Activated naive CD8-positive, alpha-beta T cell (primary cell): Measurements from ENCODE around the gene ACTMAP.

ENCODE experiments used
- H3K27ac Mint-ChIP-seq: one replicate; pipeline ENCODE4 v1.8.0; 2021; ENCODE audit warnings: mixed read lengths
- H3K27me3 Mint-ChIP-seq: one replicate; pipeline ENCODE4 v1.8.0; 2021; ENCODE audit warnings: mixed read lengths
- H3K36me3 Mint-ChIP-seq: one replicate; pipeline ENCODE4 v1.8.0; 2021; ENCODE audit warnings: mixed read lengths
- H3K4me1 Mint-ChIP-seq: one replicate; pipeline ENCODE4 v1.8.0; 2021; ENCODE audit warnings: low read depth, mixed read lengths
- H3K4me3 Mint-ChIP-seq: one replicate; pipeline ENCODE4 v1.8.0; 2021; ENCODE audit warnings: mild to moderate bottlenecking, mixed read lengths
- H3K9me3 Mint-ChIP-seq: one replicate; pipeline ENCODE4 v1.8.0; 2021; ENCODE audit warnings: low read depth, mixed read lengths

Gene ACTMAP

GRCh38 chr19:40723661-40724254 lies 26.5 kb downstream of the ACTMAP start:
- no peaks in the 10 kb centered on the region for H3K9me3 Mint-ChIP-seq
- H3K4me3 Mint-ChIP-seq = no peak overlapping the region
- H3K27me3 Mint-ChIP-seq = no peaks in the 10 kb centered on the region
- H3K27ac Mint-ChIP-seq = no peak overlapping the region
- peaks cover 31% of the 10 kb centered on the region for H3K4me1 Mint-ChIP-seq
- peaks cover 3% of the 10 kb centered on the region for H3K36me3 Mint-ChIP-seq

GRCh38 chr19:40721936-40722661 lies 28.2 kb downstream of the ACTMAP start:
- peaks cover 42% of the 10 kb centered on the region for H3K4me1 Mint-ChIP-seq
- H3K27me3 Mint-ChIP-seq = no peaks in the 10 kb centered on the region
- H3K27ac Mint-ChIP-seq = no peak overlapping the region
- H3K9me3 Mint-ChIP-seq = no peaks in the 10 kb centered on the region
- peaks cover 3% of the 10 kb centered on the region for H3K36me3 Mint-ChIP-seq
- H3K4me3 Mint-ChIP-seq = no peak overlapping the region

- Mint-ChIP-seq H3K36me3 (no peaks in the 10 kb centered on the region), H3K27ac (no peak overlapping the region), H3K4me1 (peaks cover 48% of the 10 kb centered on the region), H3K4me3 (peak overlapping the region; percentile 74), H3K9me3 (no peaks in the 10 kb centered on the region), H3K27me3 (no peaks in the 10 kb centered on the region)
Observed at GRCh38 chr19:40721140-40721486, 29.2 kb downstream of the ACTMAP start.

- Mint-ChIP-seq H3K4me1 (peaks cover 62% of the 10 kb centered on the region), H3K4me3 (peak overlapping the region; percentile 97), H3K27ac (peak overlapping the region; percentile 12), H3K9me3 (no peaks in the 10 kb centered on the region), H3K27me3 (no peaks in the 10 kb centered on the region), H3K36me3 (no peaks in the 10 kb centered on the region)
Observed at GRCh38 chr19:40719414-40719894, 30.8 kb downstream of the ACTMAP start.

GRCh38 chr19:40718774-40719391 lies 31.4 kb downstream of the ACTMAP start:
- H3K36me3 Mint-ChIP-seq = no peaks in the 10 kb centered on the region
- H3K4me1 Mint-ChIP-seq = peaks cover 62% of the 10 kb centered on the region
- peak overlapping the region; percentile 22 for H3K27ac Mint-ChIP-seq

GRCh38 chr19:40717880-40718773 lies 32.1 kb downstream of the ACTMAP start:
- Mint-ChIP-seq H3K4me1 (peaks cover 62% of the 10 kb centered on the region), H3K9me3 (no peaks in the 10 kb centered on the region), H3K27ac (peak overlapping the region; percentile 91), H3K27me3 (no peaks in the 10 kb centered on the region), H3K4me3 (peak overlapping the region; percentile 97), H3K36me3 (no peaks in the 10 kb centered on the region)

More at GRCh38 chr19:40718774-40719391, 31.4 kb downstream of the ACTMAP start:
- peak overlapping the region; percentile 97 for H3K4me3 Mint-ChIP-seq
- H3K9me3 Mint-ChIP-seq = no peaks in the 10 kb centered on the region
- H3K27me3 Mint-ChIP-seq = no peaks in the 10 kb centered on the region

GRCh38 chr19:40717325-40717879 lies 32.9 kb downstream of the ACTMAP start:
- H3K27ac Mint-ChIP-seq = no peak overlapping the region
- no peaks in the 10 kb centered on the region for H3K36me3 Mint-ChIP-seq
- H3K4me1 Mint-ChIP-seq = peaks cover 62% of the 10 kb centered on the region
- H3K4me3 Mint-ChIP-seq = peak overlapping the region; percentile 97
- no peaks in the 10 kb centered on the region for H3K27me3 Mint-ChIP-seq
- no peaks in the 10 kb centered on the region for H3K9me3 Mint-ChIP-seq

- Mint-ChIP-seq H3K4me1 (peaks cover 58% of the 10 kb centered on the region), H3K9me3 (no peaks in the 10 kb centered on the region), H3K4me3 (peak within 1 kb of the TSS; percentile 97), H3K36me3 (no peaks in the 10 kb centered on the region), H3K27me3 (no peaks in the 10 kb centered on the region), H3K27ac (peak within 1 kb of the TSS; percentile 96)
Observed at GRCh38 chr19:40716482-40717324, 33.6 kb downstream of the ACTMAP start, which contains the start of the genes COQ8B and ITPKC. Gene COQ8B, minus strand, starts transcription at chr19:40716886. Its CDS starts 2,254 bp downstream, at chr19:40714632. Gene ITPKC, plus strand, starts transcription at chr19:40717112. Its CDS starts 24 bp downstream, at chr19:40717136.

- H3K4me1 Mint-ChIP-seq = peaks cover 62% of the 10 kb centered on the region
Observed at GRCh38 chr19:40716031-40716481, 34.2 kb downstream of the ACTMAP start.

GRCh38 chr19:40714441-40715299 lies 35.6 kb downstream of the ACTMAP start:
- H3K27ac Mint-ChIP-seq = peak overlapping the region; percentile 96
- peak overlapping the region; percentile 87 for H3K4me3 Mint-ChIP-seq
- no peaks in the 10 kb centered on the region for H3K9me3 Mint-ChIP-seq
- H3K36me3 Mint-ChIP-seq = no peaks in the 10 kb centered on the region
- peaks cover 48% of the 10 kb centered on the region for H3K4me1 Mint-ChIP-seq
- H3K27me3 Mint-ChIP-seq = no peaks in the 10 kb centered on the region

More at GRCh38 chr19:40716031-40716481, 34.2 kb downstream of the ACTMAP start:
- H3K27me3 Mint-ChIP-seq = no peaks in the 10 kb centered on the region
- no peaks in the 10 kb centered on the region for H3K9me3 Mint-ChIP-seq
- H3K36me3 Mint-ChIP-seq = no peaks in the 10 kb centered on the region
- H3K4me3 Mint-ChIP-seq = peak overlapping the region; percentile 87
- peak overlapping the region; percentile 96 for H3K27ac Mint-ChIP-seq

- Mint-ChIP-seq H3K9me3 (no peaks in the 10 kb centered on the region), H3K36me3 (no peaks in the 10 kb centered on the region), H3K4me3 (peak overlapping the region; percentile 46), H3K27me3 (no peaks in the 10 kb centered on the region), H3K4me1 (peaks cover 48% of the 10 kb centered on the region), H3K27ac (no peak overlapping the region)
Observed at GRCh38 chr19:40713939-40714338, 36.3 kb downstream of the ACTMAP start.

- H3K27me3 Mint-ChIP-seq = no peaks in the 10 kb centered on the region
- H3K4me1 Mint-ChIP-seq = peaks cover 19% of the 10 kb centered on the region
- peaks cover 2% of the 10 kb centered on the region for H3K36me3 Mint-ChIP-seq
- H3K27ac Mint-ChIP-seq = no peak overlapping the region
- H3K4me3 Mint-ChIP-seq = no peak overlapping the region
- no peaks in the 10 kb centered on the region for H3K9me3 Mint-ChIP-seq
Observed at GRCh38 chr19:40709817-40710216, 40.5 kb downstream of the ACTMAP start.

- no peaks in the 10 kb centered on the region for H3K9me3 Mint-ChIP-seq
- no peaks in the 10 kb centered on the region for H3K27me3 Mint-ChIP-seq
- H3K4me1 Mint-ChIP-seq = peaks cover 11% of the 10 kb centered on the region
- peaks cover 6% of the 10 kb centered on the region for H3K36me3 Mint-ChIP-seq
- H3K27ac Mint-ChIP-seq = no peak overlapping the region
- H3K4me3 Mint-ChIP-seq = no peak overlapping the region
Observed at GRCh38 chr19:40707615-40708014, 42.7 kb downstream of the ACTMAP start.
